ENCODE data around the gene SLCO2B1. TPM values are rescaled to one million over a fixed set of nuclear protein-coding genes. Genes with fewer than 3 reads are reported as not detected.

Gene SLCO2B1
- total and polyA plus RNA-seq, 2 of the 8 experiments (the other 6 are each of a cell fraction or from before 2014, with no cell fraction given): 0.03 TPM; not detected in 1

GRCh38 chr11:75148436-75148983 is 2.4 kb upstream of the SLCO2B1 start:
- Histone ChIP-seq H3K14ac (ENCODE audit: insufficient read length) (no peak overlapping the region), H3K9me3 (ENCODE audit: insufficient read depth in 2 of 2, low read depth in 1 of 2, low read length in 1 of 2) (no peaks in the 10 kb centered on the region), H2BK5ac (ENCODE audit: low read depth, low read length) (no peak overlapping the region), H3K4ac (replicated peaks; ENCODE audit: insufficient read length, low read depth, low read length) (no peak overlapping the region), H3K4me1 (replicated peaks in 1 of 4; ENCODE audit: control insufficient read depth in 3 of 4, insufficient read depth in 4 of 4, low read length in 3 of 4) (no peaks in the 10 kb centered on the region), H2AFZ (ENCODE audit: low read length) (no peak overlapping the region), H3K23me2 (ENCODE audit: low read depth, low read length) (no peaks in the 10 kb centered on the region), H3K23ac (ENCODE audit: insufficient read length) (no peak overlapping the region), H2BK12ac (ENCODE audit: low read depth, low read length) (no peak overlapping the region), H2BK15ac (ENCODE audit: low read length) (no peak overlapping the region), H3K4me2 (ENCODE audit: insufficient read depth in 1 of 2, low read depth in 2 of 2, low read length in 2 of 2) (no peak overlapping the region), H3K4me3 (ENCODE audit: extremely low read depth in 1 of 4, insufficient read depth in 2 of 4, low read depth in 3 of 4, low read length in 4 of 4) (no peak overlapping the region), H3K36me3 (ENCODE audit: control insufficient read depth in 2 of 4, insufficient read depth in 4 of 4, low read length in 3 of 4) (no peaks in the 10 kb centered on the region), H4K91ac (replicated peaks; ENCODE audit: insufficient read length, low read length) (no peak overlapping the region), H3K27me3 (replicated peaks in 1 of 4; ENCODE audit: control insufficient read depth in 3 of 4, extremely low read depth in 1 of 4, insufficient read depth in 3 of 4, low read length in 3 of 4) (peaks cover 0 to 2% (median 0%) of the 10 kb centered on the region in 4 experiments; a peak in 2 of 7 replicates), H2BK20ac (ENCODE audit: low read length) (no peak overlapping the region), H3K56ac (replicated peaks; ENCODE audit: insufficient read length, low read depth, low read length) (no peak overlapping the region), H3K27ac (ENCODE audit: low read depth, low read length) (no peak overlapping the region), H4K5ac (ENCODE audit: insufficient read length, low read depth, low read length) (no peak overlapping the region), H3K79me1 (ENCODE audit: low read depth, low read length) (no peaks in the 10 kb centered on the region), H4K20me1 (replicated peaks in 1 of 2; ENCODE audit: control insufficient read depth in 1 of 2, insufficient read depth in 2 of 2, low read length in 2 of 2) (no peaks in the 10 kb centered on the region), H3K9ac (replicated peaks in 1 of 4; ENCODE audit: extremely low read depth in 1 of 4, low read depth in 3 of 4, low read length in 3 of 4) (no peak overlapping the region), H2BK120ac (replicated peaks; ENCODE audit: low read depth, low read length) (no peak overlapping the region), H3K18ac (ENCODE audit: extremely low read depth, low read length) (no peak overlapping the region), H2AK5ac (ENCODE audit: low read depth, low read length) (no peak overlapping the region), H3K79me2 (ENCODE audit: control insufficient read depth in 1 of 2, insufficient read depth in 2 of 2, low read length in 2 of 2) (no peaks in the 10 kb centered on the region), H4K8ac (ENCODE audit: extremely low read depth, insufficient read depth, low read length) (no peak overlapping the region)
- ChIA-PET POLR2A (ENCODE audit: partially characterized antibody) (no interaction called here), CTCF (ENCODE audit: partially characterized antibody) (interaction anchor here (1.5 to 29.8 kb wide), 5 partner anchors 6 to 122 kb away, joined by 3 to 952 read pairs (median 189); partner anchors contain the start of gene TPBGL)
- FAIRE-seq (no peak), DNase-seq (ENCODE audit: low read depth in 1 of 2, low spot score in 2 of 2) (no peak)
- WGBS, 2 experiments (ENCODE audit: extremely low coverage in 1 of 2, insufficient coverage in 1 of 2, insufficient read length in 1 of 2, insufficient replicate concordance in 2 of 2, low coverage in 1 of 2, low lambda C conversion rate in 2 of 2, missing lambda C conversion rate in 1 of 2): 89% methylated on average over 6 of the region's 6 CpGs; no CpG with 5 or more reads in 1 of the 2 experiments
- TF ChIP-seq RXRA (IDR thresholded peaks at IDR 0.05; ENCODE audit: insufficient read depth, low read depth, low read length) (no peak), TAF7 (optimal IDR thresholded peaks at IDR 0.05; ENCODE audit: borderline replicate concordance, low read depth, low read length) (no peak), KDM4A (IDR thresholded peaks at IDR 0.05; ENCODE audit: low read depth, low read length, severe bottlenecking) (no peak), RBBP5 (IDR thresholded peaks at IDR 0.05; ENCODE audit: borderline replicate concordance, low read depth, low read length) (no peak), ASH2L (IDR thresholded peaks at IDR 0.05; ENCODE audit: low read length) (no peak), YY1 (IDR thresholded peaks at IDR 0.05; ENCODE audit: low read depth, low read length) (no peak), EGR1 (IDR thresholded peaks at IDR 0.05; ENCODE audit: borderline replicate concordance, low read depth, low read length) (no peak), CBX5 (IDR thresholded peaks at IDR 0.05; ENCODE audit: low read depth, low read length) (no peak), JUND (IDR thresholded peaks at IDR 0.05; ENCODE audit: low read length) (no peak), RNF2 (IDR thresholded peaks at IDR 0.05; ENCODE audit: borderline replicate concordance, low read depth, low read length, missing control alignments, poor library complexity, severe bottlenecking) (no peak), CREB1 (IDR thresholded peaks at IDR 0.05) (no peak), BACH1 (IDR thresholded peaks at IDR 0.05; ENCODE audit: low read length) (no peak), SIRT6 (IDR thresholded peaks at IDR 0.05; ENCODE audit: low read length) (no peak)

All from H1 (cell line).